Ishikawa (cell line): ENCODE measurements around the gene KDM7A.

Source experiments
- CEBPB ChIP-seq: IDR thresholded peaks from 2 replicates; pipeline ENCODE4 v1.6.1; 2012
- CREB1 ChIP-seq: IDR thresholded peaks from 2 replicates; pipeline ENCODE4 v1.6.1; 2012; ENCODE audit warnings: low read depth
- EGR1 ChIP-seq: IDR thresholded peaks from 2 replicates; pipeline ENCODE4 v1.6.1; 2012
- EP300 ChIP-seq: IDR thresholded peaks from 2 replicates; pipeline ENCODE4 v1.6.1; 2012; ENCODE audit warnings: borderline replicate concordance
- FOXM1 ChIP-seq: IDR thresholded peaks from 2 replicates; pipeline ENCODE4 v1.6.1; 2012; ENCODE audit warnings: low read depth, borderline replicate concordance
- MAX ChIP-seq: IDR thresholded peaks from 2 replicates; pipeline ENCODE4 v1.6.1; 2012
- NFIC ChIP-seq: IDR thresholded peaks from 2 replicates; pipeline ENCODE4 v1.6.1; 2012
- RAD21 ChIP-seq: IDR thresholded peaks from 2 replicates; pipeline ENCODE4 v1.6.1; 2012; ENCODE audit warnings: low read depth
- REST ChIP-seq: IDR thresholded peaks from 2 replicates; pipeline ENCODE4 v1.6.1; 2012; ENCODE audit warnings: low read depth, mild to moderate bottlenecking
- TAF1 ChIP-seq: IDR thresholded peaks from 2 replicates; pipeline ENCODE4 v1.6.1; 2012; ENCODE audit warnings: low read depth, mild to moderate bottlenecking
- TCF12 ChIP-seq: IDR thresholded peaks from 2 replicates; pipeline ENCODE4 v1.6.1; 2012; ENCODE audit warnings: low read depth
- TEAD4 ChIP-seq: IDR thresholded peaks from 2 replicates; pipeline ENCODE4 v1.6.1; 2012
- USF1 ChIP-seq: IDR thresholded peaks from 2 replicates; pipeline ENCODE4 v1.6.1; 2012
- YY1 ChIP-seq: IDR thresholded peaks from 2 replicates; pipeline ENCODE4 v1.6.1; 2012; ENCODE audit warnings: low read depth
- ZBTB7A ChIP-seq: IDR thresholded peaks from 2 replicates; pipeline ENCODE4 v1.6.1; 2012; ENCODE audit warnings: low read depth

Gene KDM7A

GRCh38 chr7:140048989-140049338 is 127.8 kb downstream of the KDM7A start:
- TF ChIP-seq FOXM1 (no peak), NFIC (no peak), TEAD4 (no peak), YY1 (no peak), TAF1 (no peak), RAD21 (no peak)

- no peak for TF ChIP-seq USF1
Measured at GRCh38 chr7:140048138-140048537, 128.6 kb downstream of the KDM7A start.

- no peak for TF ChIP-seq USF1
- no peak for TF ChIP-seq MAX
- no peak for TF ChIP-seq CEBPB
- no peak for TF ChIP-seq CREB1
- TF ChIP-seq TEAD4 = no peak
- no peak for TF ChIP-seq FOXM1
- TF ChIP-seq ZBTB7A = no peak
- no peak for TF ChIP-seq REST
- no peak for TF ChIP-seq TAF1
- no peak for TF ChIP-seq NFIC
- TF ChIP-seq EGR1 = no peak
- TF ChIP-seq TCF12 = no peak
- no peak for TF ChIP-seq EP300
- TF ChIP-seq RAD21 = no peak
- TF ChIP-seq YY1 = no peak
Measured at GRCh38 chr7:140047197-140047596, 129.6 kb downstream of the KDM7A start.

GRCh38 chr7:140045697-140046096 is 131.1 kb downstream of the KDM7A start:
- TF ChIP-seq CREB1 (no peak), TEAD4 (no peak), EGR1 (no peak), NFIC (no peak), CEBPB (no peak), MAX (no peak), ZBTB7A (no peak), USF1 (no peak), YY1 (no peak), TCF12 (no peak), FOXM1 (no peak), EP300 (no peak), TAF1 (no peak), RAD21 (no peak), REST (no peak)

- no peak for TF ChIP-seq USF1
- TF ChIP-seq NFIC = no peak
- TF ChIP-seq RAD21 = no peak
- TF ChIP-seq MAX = no peak
- no peak for TF ChIP-seq REST
- no peak for TF ChIP-seq EGR1
- TF ChIP-seq TAF1 = no peak
- no peak for TF ChIP-seq CREB1
Measured at GRCh38 chr7:140044251-140044650, 132.5 kb downstream of the KDM7A start.
